Endodermal cell (in vitro differentiated cells): ENCODE data around the gene FZD8. TPM values are rescaled to one million over a fixed set of nuclear protein-coding genes. Genes with fewer than 3 reads are reported as not detected.

Source experiments
- DNase-seq: peaks from one replicate; pipeline ENCODE4 v3.0.0-alpha.2; 2017
- H3K27ac ChIP-seq: 2 replicates; pipeline ENCODE4 v1.5.1; 2013; ENCODE audit warnings: mild to moderate bottlenecking, low read depth, low read length, moderate library complexity
- H3K27me3 ChIP-seq: 2 replicates; pipeline ENCODE4 v1.6.1; 2013; ENCODE audit warnings: mild to moderate bottlenecking, low read length, moderate library complexity; ENCODE audit not compliant: insufficient read depth, control insufficient read depth, poor library complexity, severe bottlenecking
- H3K36me3 ChIP-seq: 2 replicates; pipeline ENCODE4 v1.7.0; 2013; ENCODE audit warnings: mild to moderate bottlenecking, low read length, moderate library complexity; ENCODE audit not compliant: control insufficient read depth, insufficient read depth
- H3K4me1 ChIP-seq: one replicate; pipeline ENCODE4 v1.7.0; 2013; ENCODE audit warnings: low read length; ENCODE audit not compliant: control insufficient read depth, insufficient read depth
- H3K4me3 ChIP-seq: 2 replicates; pipeline ENCODE4 v1.5.1; 2013; ENCODE audit warnings: mild to moderate bottlenecking, low read length, moderate library complexity
- H3K9ac ChIP-seq: 2 replicates; pipeline ENCODE4 v1.6.1; 2013; ENCODE audit warnings: mild to moderate bottlenecking, low read length, moderate library complexity; ENCODE audit not compliant: poor library complexity, severe bottlenecking; ENCODE audit errors: extremely low read depth
- H3K9me3 ChIP-seq: 2 replicates; pipeline ENCODE4 v1.6.1; 2013; ENCODE audit warnings: mild to moderate bottlenecking, low read length, moderate library complexity; ENCODE audit not compliant: control insufficient read depth
- H3K27ac Mint-ChIP-seq: 2 replicates; pipeline ENCODE4 v1.8.0; 2020; ENCODE audit warnings: mixed read lengths
- H3K27me3 Mint-ChIP-seq: 2 replicates; pipeline ENCODE4 v1.8.0; 2021; ENCODE audit warnings: mild to moderate bottlenecking, mixed read lengths; ENCODE audit not compliant: insufficient read depth
- H3K36me3 Mint-ChIP-seq: 2 replicates; pipeline ENCODE4 v1.8.0; 2020; ENCODE audit warnings: low read depth, mixed read lengths
- H3K4me1 Mint-ChIP-seq: 2 replicates; pipeline ENCODE4 v1.8.0; 2020; ENCODE audit warnings: mixed read lengths
- H3K4me3 Mint-ChIP-seq: 2 replicates; pipeline ENCODE4 v1.8.0; 2020; ENCODE audit warnings: mild to moderate bottlenecking, moderate library complexity, mixed read lengths
- H3K9me3 Mint-ChIP-seq: 2 replicates; pipeline ENCODE4 v1.8.0; 2020; ENCODE audit warnings: mild to moderate bottlenecking, mixed read lengths
- WGBS, 2 experiments: methylation state at CpG; one replicate each; pipeline versions ENCODE4 v1.1.5 to v1.1.7; 2013; ENCODE audit warnings: missing lambda C conversion rate in 2 of 2, mixed read lengths in 1 of 2; ENCODE audit not compliant: insufficient coverage in 1 of 2, insufficient read length in 1 of 2; 5-methylcytosine and 5-hydroxymethylcytosine counted together
- total RNA-seq, 2 donors: library from RNA; stranded (reverse); fragmentation: NEBNext Ultra II Directional in 1 of 2; extraction: Animal tissue kit (Norgen Biotek cat#: 25700) in 1 of 2; gene quantifications; 2 replicates in 1 of 2; 3 replicates in 1 of 2; pipeline ENCODE4 v1.2.1, GENCODE V29; 2021
- TF ChIP-seq, protein P1 (sequence below): fragments of 200-600 bp; sonication (generic); conservative IDR thresholded peaks from 2 replicates; pipeline ENCODE4 v1.5.0; 2021; ENCODE audit warnings: antibody characterized with exemption, mild to moderate bottlenecking

FZD8 gene
- total RNA-seq, 2 donors from 2014 or later: 133 to 189 TPM

DNA sequence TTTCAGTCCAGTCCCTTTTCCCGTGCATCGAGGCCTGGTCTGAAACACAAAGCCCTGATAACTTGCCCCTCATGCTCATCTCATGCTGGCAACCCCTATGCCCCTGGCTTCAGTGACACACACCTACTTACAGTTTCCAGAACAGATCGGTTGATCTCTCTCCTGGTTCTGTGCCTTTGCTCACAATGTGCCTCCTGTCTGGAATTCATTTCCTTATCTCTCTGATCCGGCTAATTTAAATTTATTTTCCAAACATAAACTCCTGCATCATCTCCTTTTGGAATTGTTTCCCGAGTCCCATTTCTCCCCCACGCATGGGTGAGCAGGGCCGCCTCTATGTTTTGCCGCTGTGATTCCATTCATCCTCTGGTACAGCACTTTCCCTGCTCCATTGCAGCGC is 25.9 kb upstream of the FZD8 start:
- 93 to 95% methylated on average over 9 of the region's 9 CpGs for WGBS, 2 experiments
- Mint-ChIP-seq H3K27ac (no peak overlapping the region), H3K9me3 (peaks cover 10% of the 10 kb centered on the region), H3K4me1 (peaks cover 31% of the 10 kb centered on the region), H3K36me3 (peaks cover 3% of the 10 kb centered on the region), H3K27me3 (peaks cover 2% of the 10 kb centered on the region), H3K4me3 (no peak overlapping the region)
- H3K9ac ChIP-seq: no peak overlapping the region
- no peaks in the 10 kb centered on the region for H3K4me1 ChIP-seq
- no peaks in the 10 kb centered on the region for H3K9me3 ChIP-seq
- DNase-seq: no peak
- H3K36me3 ChIP-seq: no peaks in the 10 kb centered on the region
- H3K27ac ChIP-seq: no peak overlapping the region
- no peak overlapping the region for H3K4me3 ChIP-seq
- H3K27me3 ChIP-seq: no peaks in the 10 kb centered on the region
- TF ChIP-seq, protein P1, sequence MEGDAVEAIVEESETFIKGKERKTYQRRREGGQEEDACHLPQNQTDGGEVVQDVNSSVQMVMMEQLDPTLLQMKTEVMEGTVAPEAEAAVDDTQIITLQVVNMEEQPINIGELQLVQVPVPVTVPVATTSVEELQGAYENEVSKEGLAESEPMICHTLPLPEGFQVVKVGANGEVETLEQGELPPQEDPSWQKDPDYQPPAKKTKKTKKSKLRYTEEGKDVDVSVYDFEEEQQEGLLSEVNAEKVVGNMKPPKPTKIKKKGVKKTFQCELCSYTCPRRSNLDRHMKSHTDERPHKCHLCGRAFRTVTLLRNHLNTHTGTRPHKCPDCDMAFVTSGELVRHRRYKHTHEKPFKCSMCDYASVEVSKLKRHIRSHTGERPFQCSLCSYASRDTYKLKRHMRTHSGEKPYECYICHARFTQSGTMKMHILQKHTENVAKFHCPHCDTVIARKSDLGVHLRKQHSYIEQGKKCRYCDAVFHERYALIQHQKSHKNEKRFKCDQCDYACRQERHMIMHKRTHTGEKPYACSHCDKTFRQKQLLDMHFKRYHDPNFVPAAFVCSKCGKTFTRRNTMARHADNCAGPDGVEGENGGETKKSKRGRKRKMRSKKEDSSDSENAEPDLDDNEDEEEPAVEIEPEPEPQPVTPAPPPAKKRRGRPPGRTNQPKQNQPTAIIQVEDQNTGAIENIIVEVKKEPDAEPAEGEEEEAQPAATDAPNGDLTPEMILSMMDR: no peak

DNA sequence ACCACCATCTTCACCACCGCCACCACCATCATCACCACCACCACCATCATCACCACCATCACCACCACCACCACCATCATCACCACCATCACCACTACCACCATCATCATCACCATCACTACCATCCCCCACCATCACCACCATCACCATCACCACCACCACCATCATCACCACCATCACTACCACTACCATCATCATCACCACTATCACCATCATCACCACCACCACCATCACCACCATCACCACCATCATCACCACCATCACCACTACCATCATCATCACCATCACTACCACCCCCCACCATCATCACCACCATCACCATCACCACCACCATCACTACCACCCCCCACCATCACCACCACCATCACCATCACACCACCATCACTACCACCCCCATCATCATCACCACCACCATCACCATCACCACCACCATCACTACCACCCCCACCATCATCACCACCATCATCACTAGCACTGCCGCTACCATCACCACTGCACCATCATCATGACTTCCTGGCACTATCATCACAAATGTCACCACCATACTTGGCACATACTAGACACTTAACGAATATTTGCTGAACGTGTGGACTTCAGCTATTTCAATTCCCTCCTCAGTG is 25.3 kb upstream of the FZD8 start:
- H3K9me3 ChIP-seq: no peaks in the 10 kb centered on the region
- no peak overlapping the region for H3K4me3 ChIP-seq
- H3K27ac ChIP-seq: no peak overlapping the region
- Mint-ChIP-seq H3K27ac (no peak overlapping the region), H3K27me3 (peaks cover 2% of the 10 kb centered on the region), H3K4me3 (no peak overlapping the region), H3K4me1 (peaks cover 31% of the 10 kb centered on the region), H3K9me3 (peaks cover 8% of the 10 kb centered on the region), H3K36me3 (peaks cover 3% of the 10 kb centered on the region)
- WGBS, 2 experiments: 83 to 100% methylated on average over 2 to 4 of the region's 4 CpGs
- H3K4me1 ChIP-seq: no peaks in the 10 kb centered on the region
- no peak overlapping the region for H3K9ac ChIP-seq
- H3K27me3 ChIP-seq: no peaks in the 10 kb centered on the region
- H3K36me3 ChIP-seq: no peaks in the 10 kb centered on the region
- no peak for DNase-seq
- TF ChIP-seq, protein P1: no peak

DNA sequence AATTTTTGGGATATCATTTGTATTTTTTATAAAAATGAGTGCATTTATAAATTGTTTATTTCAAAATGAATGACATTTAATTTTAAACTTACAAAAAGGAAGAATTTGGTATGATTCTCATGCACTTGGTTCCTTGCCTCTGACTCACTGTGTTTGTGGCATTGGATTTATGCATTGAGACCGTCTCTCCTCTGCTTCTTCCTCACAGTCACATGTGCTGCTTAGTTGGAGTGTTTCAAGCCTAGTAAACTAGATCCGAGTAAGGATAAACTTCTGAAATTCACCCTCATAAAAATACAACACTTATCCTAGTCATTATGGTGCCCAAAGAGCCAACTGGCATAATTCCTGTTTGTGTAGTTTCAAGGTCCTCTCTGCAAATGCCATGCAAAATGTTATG is 19.1 kb upstream of the FZD8 start:
- Histone ChIP-seq H3K4me1 (peaks cover 3% of the 10 kb centered on the region), H3K9ac (no peak overlapping the region), H3K4me3 (no peak overlapping the region), H3K9me3 (peaks cover 11% of the 10 kb centered on the region), H3K36me3 (no peaks in the 10 kb centered on the region), H3K27me3 (no peaks in the 10 kb centered on the region), H3K27ac (no peak overlapping the region)
- Mint-ChIP-seq H3K4me3 (no peak overlapping the region), H3K36me3 (peaks cover 11% of the 10 kb centered on the region), H3K9me3 (no peaks in the 10 kb centered on the region), H3K4me1 (peaks cover 35% of the 10 kb centered on the region), H3K27ac (no peak overlapping the region), H3K27me3 (no peaks in the 10 kb centered on the region)
- DNase-seq: no peak
- 89 to 96% methylated on average over 2 of the region's 2 CpGs for WGBS, 2 experiments
- TF ChIP-seq, protein P1: no peak
